Measurements from ENCODE around the gene AMY2B.
"Not testable (repeated sequence)": the region's sequence is repeated elsewhere in the genome, so short reads cannot be mapped to it uniquely, and the experiment has no call there.

Gene AMY2B

DNA sequence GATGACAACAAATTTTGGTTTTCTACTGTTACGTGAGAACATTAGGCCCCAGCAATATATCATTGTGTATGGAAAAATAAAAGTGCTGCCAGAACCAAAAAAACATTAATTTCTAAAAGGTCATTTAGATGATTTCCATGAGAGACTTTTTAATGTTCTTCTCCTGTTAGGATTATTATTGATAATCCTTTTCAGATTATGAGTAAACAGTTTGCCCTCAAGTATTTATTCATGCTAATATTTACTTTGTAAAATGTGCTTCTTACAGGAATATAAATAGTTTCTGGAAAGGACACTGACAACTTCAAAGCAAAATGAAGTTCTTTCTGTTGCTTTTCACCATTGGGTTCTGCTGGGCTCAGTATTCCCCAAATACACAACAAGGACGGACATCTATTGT, at the start of gene AMY2B:
Gene AMY2B (plus strand): TSS at position 301 of the 400 bp plus-strand sequence. CDS start 14 bp downstream, at position 315.
- not testable (repeated sequence) for H3K27ac ChIP-seq, H3K4me3 ChIP-seq

DNA sequence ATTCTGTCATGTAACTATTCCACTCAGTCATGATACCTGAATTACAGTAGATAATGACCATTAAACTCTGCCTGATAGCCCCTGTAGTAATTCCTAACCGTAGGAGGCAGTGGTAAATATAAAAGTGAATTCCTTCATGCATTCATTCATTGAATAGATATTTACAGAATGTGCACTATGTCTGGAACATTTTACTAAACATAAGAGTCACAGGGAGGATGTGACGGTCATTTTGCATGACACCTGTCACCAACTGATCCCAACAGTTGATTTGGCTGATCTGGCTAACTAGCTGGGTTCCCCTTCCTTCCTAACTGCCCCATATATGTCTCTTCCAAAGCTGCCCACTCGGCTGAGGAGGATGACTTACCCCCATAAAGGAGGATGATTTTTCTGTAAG, 48.0 kb upstream of the AMY2B start:
- no peak overlapping the region for H3K27ac ChIP-seq
- no peak overlapping the region for H3K4me3 ChIP-seq

- Histone ChIP-seq H3K4me3 (peak overlapping the region in 5 of 7 experiments; percentile 13 to 82 (median 34)), H3K27ac (no peak overlapping the region)
Observed at GRCh38 chr1:103525114-103525606, 46.2 kb upstream of the AMY2B start.

DNA sequence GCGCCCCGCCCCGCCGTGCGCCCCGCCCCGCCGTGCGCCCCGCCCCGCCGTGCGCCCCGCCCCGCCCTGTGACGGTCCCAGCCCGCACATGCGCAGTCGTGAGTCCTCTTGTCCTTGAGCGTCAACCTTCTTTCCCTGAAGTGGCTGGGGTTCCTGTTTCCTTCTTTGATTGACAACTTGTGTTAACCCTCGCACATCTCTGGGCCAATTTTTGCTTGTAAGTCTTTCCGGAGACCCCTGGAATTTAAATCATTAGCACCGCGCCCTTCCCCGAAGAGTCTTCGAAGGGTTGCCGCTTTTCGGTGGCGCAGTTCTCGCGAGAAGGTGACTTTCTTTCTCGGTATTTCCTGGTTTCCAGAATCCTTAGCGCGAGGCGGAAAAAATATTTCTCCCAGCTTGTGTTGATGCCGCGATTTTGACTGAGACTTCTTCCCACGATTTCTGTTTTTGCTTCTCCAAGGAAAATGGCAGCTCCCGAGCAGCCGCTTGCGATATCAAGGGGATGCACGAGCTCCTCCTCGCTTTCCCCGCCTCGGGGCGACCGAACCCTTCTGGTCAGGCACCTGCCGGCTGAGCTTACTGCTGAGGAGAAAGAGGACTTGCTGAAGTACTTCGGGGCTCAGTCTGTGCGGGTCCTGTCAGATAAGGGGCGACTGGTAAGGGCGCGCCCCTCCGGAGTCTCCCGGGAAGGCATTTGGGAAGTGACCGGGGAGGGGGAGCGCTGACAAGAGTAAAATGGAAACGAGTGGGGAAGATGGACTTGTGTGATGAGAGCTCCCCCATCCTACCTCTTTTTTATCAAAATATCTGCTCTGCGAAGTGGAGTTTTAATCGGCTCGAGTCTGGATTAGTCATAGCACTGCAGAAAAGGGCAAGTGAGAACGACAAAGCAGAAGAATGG, 45.5 kb upstream of the AMY2B start, which contains the start of gene RNPC3:
Gene RNPC3 (plus strand): TSS at position 93 of the 901 bp plus-strand sequence. CDS start 372 bp downstream, at position 465.
- peak within 1 kb of the TSS; percentile 83 to 98 (median 95) for H3K27ac ChIP-seq

GRCh38 chr1:103527331-103527730, 44.1 kb upstream of the AMY2B start:
- peak overlapping the region in 1 of 7 experiments; percentile 83 for H3K4me3 ChIP-seq
- peak overlapping the region in 1 of 21 experiments; percentile 95 for H3K27ac ChIP-seq

More for the DNA sequence above, 45.5 kb upstream of the AMY2B start, which contains the start of gene RNPC3:
- peak within 1 kb of the TSS; percentile 57 to 90 (median 82) for H3K4me3 ChIP-seq

DNA sequence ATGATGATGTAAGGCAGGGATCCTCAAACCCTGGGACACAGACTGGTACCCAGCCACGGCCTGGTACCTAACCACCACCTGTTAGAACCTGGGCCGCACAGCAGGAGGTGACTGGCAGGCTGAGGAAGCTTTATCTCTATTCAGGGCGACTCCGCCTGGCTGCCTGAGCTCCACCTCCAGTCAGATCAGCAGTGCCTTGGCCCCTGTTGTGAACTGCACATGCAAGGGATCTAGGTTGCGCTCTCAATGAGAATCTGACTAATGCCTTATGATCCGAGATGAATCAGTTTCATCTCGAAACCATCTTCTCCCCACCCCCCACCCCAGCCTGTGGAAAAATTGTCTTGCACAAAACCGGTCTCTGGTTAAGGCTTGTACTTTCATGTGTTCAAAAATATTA, 41.6 kb upstream of the AMY2B start:
- no peak overlapping the region for H3K4me3 ChIP-seq
- H3K27ac ChIP-seq, result no peak overlapping the region

DNA sequence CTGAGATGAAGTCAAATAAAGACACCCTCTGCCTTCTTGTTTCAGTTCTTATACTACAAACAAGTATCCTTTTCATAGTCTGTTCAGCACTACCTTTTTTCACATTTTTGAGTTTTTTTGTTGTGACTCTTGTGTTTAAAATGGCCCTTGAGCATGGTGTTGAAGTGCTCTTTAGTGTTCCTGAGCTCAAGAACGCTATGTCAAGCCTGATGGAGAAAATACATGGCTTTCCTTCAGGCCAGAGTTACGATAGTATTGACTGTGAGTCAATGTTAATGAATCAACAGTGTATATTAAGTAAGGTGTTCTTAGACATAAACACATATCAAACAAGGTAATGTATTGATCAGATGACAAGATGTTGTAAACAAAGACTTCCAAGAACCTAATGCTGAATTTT, 33.2 kb upstream of the AMY2B start:
- Histone ChIP-seq H3K4me3 (no peak overlapping the region), H3K27ac (no peak overlapping the region)

DNA sequence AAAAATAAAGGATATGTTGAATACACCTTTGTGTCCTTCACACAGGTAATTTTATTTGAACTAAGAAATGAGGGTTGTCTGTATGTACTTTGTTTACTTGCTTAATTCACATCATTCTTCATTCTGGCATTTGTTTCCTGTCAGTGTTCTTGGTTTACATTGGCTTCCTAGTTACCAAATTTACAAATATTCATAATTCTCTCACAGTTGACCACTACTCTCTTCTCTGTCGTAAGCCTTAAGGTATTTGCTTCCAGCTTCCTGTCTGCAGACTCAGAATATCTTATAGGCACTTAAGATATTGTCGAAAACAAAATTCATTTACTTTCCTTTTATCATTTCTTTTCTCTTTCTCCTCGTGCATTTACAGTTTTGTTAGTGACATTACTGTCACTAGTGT, 30.0 kb upstream of the AMY2B start:
- Histone ChIP-seq H3K4me3 (no peak overlapping the region), H3K27ac (no peak overlapping the region)

DNA sequence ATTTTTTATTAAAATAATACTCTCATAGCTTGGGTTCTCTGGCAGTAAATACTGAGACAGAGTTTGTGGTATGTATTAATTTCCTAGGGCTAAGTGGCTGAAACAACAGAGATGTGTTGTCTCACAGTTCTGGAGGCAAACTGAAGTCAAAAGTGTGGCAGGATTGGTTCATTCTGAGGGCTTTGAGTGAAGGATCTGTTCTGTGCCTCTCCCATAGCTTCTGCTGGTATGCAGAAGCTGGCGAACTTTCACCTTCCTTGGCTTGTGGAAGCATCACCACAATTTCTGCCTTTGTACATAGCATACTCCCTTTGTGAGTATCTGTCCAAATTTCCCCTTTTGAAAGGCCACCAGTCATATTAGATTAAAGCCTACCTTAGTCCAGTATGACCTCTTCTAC, 24.9 kb upstream of the AMY2B start:
- Histone ChIP-seq H3K27ac (no peak overlapping the region), H3K4me3 (no peak overlapping the region)

DNA sequence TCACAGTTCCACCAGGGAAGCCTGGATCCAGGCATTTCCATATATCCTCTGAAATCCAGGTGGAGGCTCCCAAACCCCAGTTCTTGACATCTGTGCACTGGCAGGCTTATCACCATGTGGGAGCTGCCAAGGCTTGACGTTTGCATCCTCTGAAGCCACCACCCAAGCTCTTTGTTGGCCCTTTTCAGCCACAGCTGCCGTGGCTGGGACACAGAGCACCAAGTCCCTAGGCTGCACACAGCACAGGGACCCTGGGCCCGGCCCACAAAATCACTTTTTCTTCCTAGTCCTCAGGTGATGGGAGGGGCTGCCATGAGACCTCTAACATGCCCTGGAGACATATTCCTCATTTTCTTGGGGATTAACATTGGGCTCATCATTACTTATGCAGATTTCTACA, 23.5 kb upstream of the AMY2B start:
- H3K4me3 ChIP-seq, result no peak overlapping the region
- no peak overlapping the region for H3K27ac ChIP-seq

DNA sequence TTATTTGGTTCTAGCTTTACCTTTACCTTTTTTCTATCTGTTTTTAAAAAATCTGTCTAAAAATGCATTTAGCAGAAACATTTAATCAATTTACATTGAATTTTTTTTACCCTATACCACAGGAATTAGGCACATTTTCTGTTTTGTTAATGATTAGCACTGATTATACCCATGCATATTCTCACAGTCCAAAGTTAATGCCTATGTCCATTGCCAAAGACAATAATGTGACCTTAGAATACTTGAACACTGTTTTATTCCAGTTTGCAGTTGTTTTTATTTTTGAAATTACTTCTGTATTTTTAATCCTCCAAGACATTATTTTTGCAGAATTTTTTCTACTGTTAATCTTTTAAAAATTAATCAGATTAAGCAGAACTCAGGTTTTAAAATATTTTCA, 11.0 kb upstream of the AMY2B start:
- no peak overlapping the region for H3K4me3 ChIP-seq

GRCh38 chr1:103561124-103561523, 10.3 kb upstream of the AMY2B start:
- not testable (repeated sequence) for H3K4me3 ChIP-seq
- H3K27ac ChIP-seq, result peak overlapping the region in 7 of 21 experiments; percentile 33 to 73 (median 66)

More for the DNA sequence above, 11.0 kb upstream of the AMY2B start:
- no peak overlapping the region for H3K27ac ChIP-seq

DNA sequence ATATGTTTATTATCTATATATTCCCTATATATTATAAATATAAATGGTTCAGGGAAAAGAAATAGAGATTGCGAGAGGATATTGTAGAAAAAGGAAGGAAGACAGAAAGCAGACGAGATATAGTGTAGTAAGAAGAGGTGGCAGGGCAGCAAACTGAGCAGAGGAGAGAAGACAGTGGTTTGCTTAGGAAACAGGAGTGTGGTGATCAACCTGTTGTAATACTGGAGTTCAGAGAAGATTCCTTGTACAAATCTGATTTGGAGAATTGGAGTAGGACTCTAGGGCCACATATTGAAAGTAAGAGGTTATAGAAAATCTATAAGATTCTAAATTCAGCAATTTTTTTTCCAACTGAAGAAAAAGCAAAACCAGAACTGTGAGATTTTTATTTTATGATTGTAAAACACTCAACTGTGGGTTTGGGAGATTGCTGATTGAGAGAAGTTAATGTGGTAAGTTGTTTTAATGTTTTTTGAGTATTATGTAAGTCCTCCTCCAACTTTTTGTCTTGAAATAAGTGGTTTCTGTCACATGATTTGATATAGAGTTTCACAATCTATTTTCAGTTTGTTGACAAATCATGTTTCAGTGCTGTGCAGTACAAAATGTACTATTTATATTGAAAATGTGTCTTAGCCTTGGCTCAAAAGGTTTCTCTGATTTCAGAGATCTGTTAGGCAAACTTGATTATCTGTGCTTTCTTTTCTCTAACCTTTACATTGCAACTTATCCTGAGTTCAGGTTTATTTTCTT, 9.6 kb upstream of the AMY2B start:
- H3K27ac ChIP-seq, result peak overlapping the region in 10 of 21 experiments; percentile 28 to 73 (median 56)
- H3K4me3 ChIP-seq, result no peak overlapping the region

GRCh38 chr1:103563056-103563455, 8.3 kb upstream of the AMY2B start:
- H3K27ac ChIP-seq, result peak overlapping the region in 4 of 21 experiments; percentile 66 to 73 (median 70)

DNA sequence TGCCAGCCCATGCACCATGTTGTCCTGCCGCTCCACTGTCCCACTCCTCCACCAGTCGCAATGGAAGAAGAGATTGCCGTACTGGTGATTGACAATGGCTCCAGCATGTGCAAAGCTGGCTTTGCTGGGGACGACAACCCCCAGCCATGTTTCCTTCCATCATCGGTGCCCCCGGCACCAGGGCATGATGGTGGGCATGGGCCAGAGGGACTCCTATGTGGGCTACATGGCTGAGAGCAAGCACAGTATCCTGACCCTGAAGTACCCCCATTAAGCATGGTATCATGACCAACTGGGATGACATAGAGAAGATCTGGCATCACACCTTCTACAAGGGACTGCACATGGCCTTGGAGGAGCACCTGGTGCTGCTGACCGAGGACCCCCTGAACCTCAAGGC, 1.9 kb upstream of the AMY2B start:
- Histone ChIP-seq H3K27ac (no peak overlapping the region), H3K4me3 (no peak overlapping the region)

More at GRCh38 chr1:103563056-103563455, 8.3 kb upstream of the AMY2B start:
- H3K4me3 ChIP-seq, result no peak overlapping the region

- no peak overlapping the region for H3K27ac ChIP-seq
- H3K4me3 ChIP-seq, result no peak overlapping the region
Observed at GRCh38 chr1:103576065-103576464, 4.7 kb downstream of the AMY2B start.

GRCh38 chr1:103576784-103577183, 5.4 kb downstream of the AMY2B start:
- H3K4me3 ChIP-seq, result not testable (repeated sequence)

DNA sequence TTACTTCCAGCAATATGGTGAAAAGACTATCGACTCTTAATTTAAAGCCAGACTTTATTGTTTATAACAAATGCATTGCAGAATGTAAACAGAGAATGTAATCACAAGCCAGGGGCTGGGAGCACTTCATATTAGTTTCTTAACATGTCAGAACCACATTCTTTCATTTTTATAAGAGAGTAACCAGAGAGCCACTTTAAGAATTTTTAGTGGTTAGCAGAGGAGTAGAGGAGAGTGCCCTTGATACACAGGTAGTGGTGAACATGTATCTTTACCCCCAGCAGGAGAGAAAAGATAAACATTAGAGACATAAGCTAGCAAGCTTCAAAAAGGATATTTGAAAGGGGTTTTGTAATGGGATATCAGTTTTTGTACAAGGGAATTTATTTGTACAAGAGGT, 11.1 kb downstream of the AMY2B start:
- H3K27ac ChIP-seq, result no peak overlapping the region

More at GRCh38 chr1:103576784-103577183, 5.4 kb downstream of the AMY2B start:
- not testable (repeated sequence) for H3K27ac ChIP-seq

DNA sequence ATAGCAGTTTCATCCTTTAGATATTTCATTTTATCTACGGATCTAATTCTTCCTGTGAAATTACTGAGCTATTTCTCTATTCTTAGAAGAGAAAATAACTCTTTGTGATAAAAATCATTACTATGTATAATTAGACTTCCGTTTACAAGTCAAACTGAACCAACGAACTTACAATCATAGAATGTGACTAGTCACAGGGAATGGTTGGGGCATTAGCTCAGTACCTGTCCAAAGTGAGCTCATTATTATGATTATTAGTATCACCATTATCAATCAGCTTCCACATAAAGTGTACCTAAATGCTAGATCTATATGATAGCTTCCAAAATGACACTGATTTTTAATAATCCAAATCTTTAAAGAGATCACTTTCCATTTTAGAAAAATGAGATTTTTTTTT, 12.5 kb downstream of the AMY2B start:
- H3K27ac ChIP-seq, result no peak overlapping the region
- no peak overlapping the region for H3K4me3 ChIP-seq

More for the DNA sequence above, 11.1 kb downstream of the AMY2B start:
- no peak overlapping the region for H3K4me3 ChIP-seq

DNA sequence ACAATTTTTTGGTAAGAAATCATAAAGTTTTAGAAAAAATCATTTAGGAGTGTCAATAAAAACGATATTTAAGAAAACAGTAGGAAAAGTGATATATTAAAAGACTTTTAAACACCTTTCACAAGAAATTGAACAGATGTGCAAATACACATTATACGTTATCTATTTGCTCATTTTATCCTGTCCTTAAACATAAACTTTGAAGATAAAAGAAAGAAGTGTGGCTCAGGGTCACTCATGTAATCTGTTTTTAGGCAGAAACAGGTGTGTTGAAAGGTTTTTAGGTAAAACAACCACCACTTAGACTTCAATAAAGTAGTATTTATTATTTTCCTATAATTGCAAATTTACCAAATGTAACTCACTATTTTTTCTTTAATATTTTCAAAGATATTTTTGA, 13.1 kb downstream of the AMY2B start:
- Histone ChIP-seq H3K4me3 (no peak overlapping the region), H3K27ac (no peak overlapping the region)
